NCI-H82 treated with DMSO at 0.1 percent for 48 hours (cell line): ENCODE data around the gene CD55.
A peak's percentile ranks its signal among the peaks of the same experiment; 100 is the strongest.
"Not testable (repeated sequence)": the region's sequence is repeated elsewhere in the genome, so short reads cannot be mapped to it uniquely, and the experiment has no call there.

Experiments used
- DNase-seq: peaks from one replicate; lab custom pipeline; 2025; ENCODE audit not compliant: unreplicated experiment; lab: John Stamatoyannopoulos, UW

Gene CD55

GRCh38 chr1:207305489-207305873 lies 16.0 kb upstream of the CD55 start:
- DNase-seq: no peak

- DNase-seq: no peak
Observed at GRCh38 chr1:207306023-207306422, 15.5 kb upstream of the CD55 start.

GRCh38 chr1:207306603-207307002 lies 14.9 kb upstream of the CD55 start:
- DNase-seq: no peak

- no peak for DNase-seq
Observed at GRCh38 chr1:207308451-207309190, 12.9 kb upstream of the CD55 start.

- peak; percentile 72 for DNase-seq
Observed at GRCh38 chr1:207309745-207310273, 11.7 kb upstream of the CD55 start.

GRCh38 chr1:207311888-207312603 lies 9.4 kb upstream of the CD55 start:
- DNase-seq: no peak

GRCh38 chr1:207312604-207312920 lies 8.9 kb upstream of the CD55 start:
- no peak for DNase-seq

- DNase-seq: no peak
Observed at GRCh38 chr1:207313131-207313530, 8.3 kb upstream of the CD55 start.

GRCh38 chr1:207314816-207315215 lies 6.7 kb upstream of the CD55 start:
- peak; percentile 41 for DNase-seq

GRCh38 chr1:207315435-207315834 lies 6.0 kb upstream of the CD55 start:
- no peak for DNase-seq

- no peak for DNase-seq
Observed at GRCh38 chr1:207316141-207316540, 5.3 kb upstream of the CD55 start.

- no peak for DNase-seq
Observed at GRCh38 chr1:207316622-207317391, 4.7 kb upstream of the CD55 start.

- DNase-seq: no peak
Observed at GRCh38 chr1:207317561-207317960, 3.9 kb upstream of the CD55 start.

- DNase-seq: no peak
Observed at GRCh38 chr1:207318072-207318619, 3.3 kb upstream of the CD55 start.

- no peak for DNase-seq
Observed at GRCh38 chr1:207319199-207319598, 2.3 kb upstream of the CD55 start.

GRCh38 chr1:207320105-207320504 lies 1.4 kb upstream of the CD55 start:
- not testable (repeated sequence) for DNase-seq

- no peak for DNase-seq
Observed at GRCh38 chr1:207321790-207322645, 540 bp downstream of the CD55 start.

- no peak for DNase-seq
Observed at GRCh38 chr1:207323425-207324225, 2.1 kb downstream of the CD55 start.

- DNase-seq: no peak
Observed at GRCh38 chr1:207328004-207328403, 6.5 kb downstream of the CD55 start.
